MM.1S (cell line): ENCODE measurements around the gene CDK17.
"Not testable (repeated sequence)": the region's sequence is repeated elsewhere in the genome, so short reads cannot be mapped to it uniquely, and the experiment has no call there.

Experiments used
- DNase-seq: peaks from one replicate; pipeline ENCODE4 v3.0.0-alpha.2; 2015
- H2AFZ ChIP-seq: fragments of 300-600 bp; sonication (generic); 2 replicates; pipeline ENCODE4 v1.6.0; 2016; ENCODE audit warnings: antibody characterized with exemption, low read length
- H3F3A ChIP-seq: fragments of 300-600 bp; sonication (generic); 2 replicates; pipeline ENCODE4 v1.6.1; 2016; ENCODE audit warnings: mild to moderate bottlenecking, antibody characterized with exemption, low read length, moderate library complexity, mixed read lengths; ENCODE audit not compliant: insufficient read depth
- H3K27ac ChIP-seq: fragments of 300-600 bp; sonication (generic); 2 replicates; pipeline ENCODE4 v1.5.1; 2016; ENCODE audit warnings: mild to moderate bottlenecking, low read length
- H3K27me3 ChIP-seq: fragments of 300-600 bp; sonication (generic); replicated peaks from 2 replicates; pipeline ENCODE4 v1.6.0; 2016; ENCODE audit warnings: low read length; ENCODE audit not compliant: insufficient read depth
- H3K36me3 ChIP-seq: fragments of 300-600 bp; sonication (generic); replicated peaks from 2 replicates; pipeline ENCODE4 v1.6.1; 2016; ENCODE audit warnings: mild to moderate bottlenecking, low read length, mixed read lengths; ENCODE audit not compliant: insufficient read depth
- H3K4me1 ChIP-seq: fragments of 300-600 bp; sonication (generic); 2 replicates; pipeline ENCODE4 v1.6.1; 2016; ENCODE audit warnings: low read length, mixed read lengths
- H3K4me2 ChIP-seq: fragments of 300-600 bp; sonication (generic); 2 replicates; pipeline ENCODE4 v1.6.0; 2016; ENCODE audit warnings: low read depth, low read length
- H3K4me3 ChIP-seq: fragments of 300-600 bp; sonication (generic); 2 replicates; pipeline ENCODE4 v1.5.1; 2016; ENCODE audit warnings: low read length, mixed read lengths
- H3K79me2 ChIP-seq: fragments of 300-600 bp; sonication (generic); 2 replicates; pipeline ENCODE4 v1.6.1; 2016; ENCODE audit warnings: mixed run types, low read length, mixed read lengths
- H3K9ac ChIP-seq: fragments of 300-600 bp; sonication (generic); 2 replicates; pipeline ENCODE4 v1.6.1; 2016; ENCODE audit warnings: low read length, mixed read lengths
- H3K9me2 ChIP-seq: fragments of 300-600 bp; sonication (generic); replicated peaks from 2 replicates; pipeline ENCODE4 v1.6.1; 2016; ENCODE audit warnings: mild to moderate bottlenecking, low read length, mixed read lengths; ENCODE audit not compliant: insufficient read depth
- H3K9me3 ChIP-seq: fragments of 300-600 bp; sonication (generic); replicated peaks from 2 replicates; pipeline ENCODE4 v1.6.1; 2016; ENCODE audit warnings: mild to moderate bottlenecking, low read length, mixed read lengths; ENCODE audit not compliant: insufficient read depth
- H4K20me1 ChIP-seq: fragments of 300-600 bp; sonication (generic); 2 replicates; pipeline ENCODE4 v1.6.1; 2016; ENCODE audit warnings: mild to moderate bottlenecking, low read length, moderate library complexity, mixed read lengths; ENCODE audit not compliant: insufficient read depth
- EZH2 ChIP-seq: fragments of 300-600 bp; sonication (generic); optimal IDR thresholded peaks from 2 replicates; pipeline ENCODE3; 2017; ENCODE audit warnings: low read depth, mild to moderate bottlenecking, antibody characterized with exemption, low read length, mixed read lengths
- EZH2phosphoT487 ChIP-seq: fragments of 300-600 bp; sonication (generic); IDR thresholded peaks from 2 replicates; pipeline ENCODE4 v1.6.1; 2018; ENCODE audit warnings: antibody characterized with exemption, low read length
- TF ChIP-seq, protein P1 (sequence below): fragments of 300-600 bp; sonication (generic); IDR thresholded peaks from 2 replicates; pipeline ENCODE4 v1.5.1; 2016; ENCODE audit warnings: antibody characterized with exemption, low read length, mixed read lengths

The CDK17 gene

DNA sequence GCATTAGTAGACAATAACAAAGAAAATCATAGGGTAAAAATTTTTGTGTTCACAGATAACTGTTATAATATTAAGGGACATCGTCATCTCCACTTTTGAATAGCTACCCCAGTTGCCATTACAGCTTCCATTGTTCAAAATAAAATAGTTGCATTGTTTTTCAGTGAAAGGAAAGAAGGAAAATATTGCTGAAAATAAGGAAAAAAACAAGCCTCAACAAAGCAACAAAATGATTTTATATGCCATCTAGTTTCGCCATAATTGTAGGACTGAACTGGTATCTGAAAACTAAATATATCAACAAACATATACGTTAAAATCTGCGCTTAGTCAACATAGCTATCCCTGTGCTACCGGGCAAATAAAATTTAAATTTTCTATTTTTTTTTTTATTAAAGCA, 3.3 kb downstream of the CDK17 start:
- H3K27me3 ChIP-seq, result no peaks in the 10 kb centered on the region
- no peaks in the 10 kb centered on the region for H3K9me2 ChIP-seq
- TF ChIP-seq EZH2phosphoT487 (no peak), EZH2 (no peak)
- TF ChIP-seq, protein P1, sequence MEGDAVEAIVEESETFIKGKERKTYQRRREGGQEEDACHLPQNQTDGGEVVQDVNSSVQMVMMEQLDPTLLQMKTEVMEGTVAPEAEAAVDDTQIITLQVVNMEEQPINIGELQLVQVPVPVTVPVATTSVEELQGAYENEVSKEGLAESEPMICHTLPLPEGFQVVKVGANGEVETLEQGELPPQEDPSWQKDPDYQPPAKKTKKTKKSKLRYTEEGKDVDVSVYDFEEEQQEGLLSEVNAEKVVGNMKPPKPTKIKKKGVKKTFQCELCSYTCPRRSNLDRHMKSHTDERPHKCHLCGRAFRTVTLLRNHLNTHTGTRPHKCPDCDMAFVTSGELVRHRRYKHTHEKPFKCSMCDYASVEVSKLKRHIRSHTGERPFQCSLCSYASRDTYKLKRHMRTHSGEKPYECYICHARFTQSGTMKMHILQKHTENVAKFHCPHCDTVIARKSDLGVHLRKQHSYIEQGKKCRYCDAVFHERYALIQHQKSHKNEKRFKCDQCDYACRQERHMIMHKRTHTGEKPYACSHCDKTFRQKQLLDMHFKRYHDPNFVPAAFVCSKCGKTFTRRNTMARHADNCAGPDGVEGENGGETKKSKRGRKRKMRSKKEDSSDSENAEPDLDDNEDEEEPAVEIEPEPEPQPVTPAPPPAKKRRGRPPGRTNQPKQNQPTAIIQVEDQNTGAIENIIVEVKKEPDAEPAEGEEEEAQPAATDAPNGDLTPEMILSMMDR, result no peak
- H3K36me3 ChIP-seq, result no peaks in the 10 kb centered on the region
- H4K20me1 ChIP-seq, result no peaks in the 10 kb centered on the region
- no peaks in the 10 kb centered on the region for H3K9me3 ChIP-seq
- no peak overlapping the region for H3K4me2 ChIP-seq
- H3K4me1 ChIP-seq, result peaks cover 12% of the 10 kb centered on the region; the same call in 1 of the 2 replicates
- no peak for DNase-seq
- H3K4me3 ChIP-seq, result no peak overlapping the region
- peaks cover 73% of the 10 kb centered on the region for H3K79me2 ChIP-seq
- no peak overlapping the region for H3K9ac ChIP-seq
- H2AFZ ChIP-seq, result no peak overlapping the region
- H3K27ac ChIP-seq, result no peak overlapping the region
- H3F3A ChIP-seq, result peaks cover 26% of the 10 kb centered on the region

DNA sequence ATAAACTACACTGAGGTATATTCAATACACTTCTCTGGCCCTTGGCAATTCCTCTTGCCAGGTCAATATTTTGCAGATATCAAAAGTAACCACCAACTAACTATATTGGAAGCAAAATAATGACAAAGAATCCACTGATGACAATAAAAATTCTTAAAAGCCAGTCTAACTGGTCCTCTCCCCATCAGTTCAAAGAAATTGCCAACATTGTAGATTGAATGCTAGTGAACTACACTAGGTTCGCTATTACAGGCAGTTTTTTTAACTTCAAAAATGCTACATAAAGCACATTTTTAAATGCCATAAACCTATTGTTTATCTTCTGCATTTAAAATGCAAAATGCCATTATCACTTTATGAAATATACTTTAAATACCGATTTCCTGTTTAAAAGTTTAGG, 4.0 kb downstream of the CDK17 start:
- H3F3A ChIP-seq, result peaks cover 26% of the 10 kb centered on the region
- H3K4me2 ChIP-seq, result no peak overlapping the region
- H3K27ac ChIP-seq, result no peak overlapping the region
- H3K4me1 ChIP-seq, result peaks cover 7% of the 10 kb centered on the region; the same call in 1 of the 2 replicates
- H3K36me3 ChIP-seq, result no peaks in the 10 kb centered on the region
- no peaks in the 10 kb centered on the region for H3K9me2 ChIP-seq
- TF ChIP-seq, protein P1, result no peak
- TF ChIP-seq EZH2phosphoT487, result no peak
- TF ChIP-seq EZH2, result no peak
- H3K27me3 ChIP-seq, result no peaks in the 10 kb centered on the region
- H4K20me1 ChIP-seq, result no peaks in the 10 kb centered on the region
- H3K9me3 ChIP-seq, result no peaks in the 10 kb centered on the region
- no peak overlapping the region for H3K9ac ChIP-seq
- peaks cover 80% of the 10 kb centered on the region for H3K79me2 ChIP-seq
- no peak for DNase-seq
- H2AFZ ChIP-seq, result no peak overlapping the region
- no peak overlapping the region for H3K4me3 ChIP-seq

DNA sequence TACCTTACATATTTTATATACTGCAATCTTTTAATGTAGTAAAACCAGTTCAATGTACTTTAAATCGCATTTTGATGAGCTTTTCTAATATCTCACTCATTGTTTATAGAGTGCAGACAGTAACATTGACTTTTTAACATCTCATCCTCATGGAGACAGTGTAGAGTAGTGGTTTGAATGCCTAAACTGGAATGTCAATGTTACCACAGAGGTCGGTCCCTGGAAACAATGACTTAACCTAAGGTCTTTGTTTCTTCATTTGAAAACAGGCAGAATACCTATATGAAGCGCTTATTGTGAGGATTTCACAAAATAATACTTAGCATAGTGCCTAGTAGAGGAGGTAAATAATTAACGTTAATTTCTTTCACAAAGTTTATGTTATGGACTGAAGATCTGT, 5.0 kb downstream of the CDK17 start:
- Histone ChIP-seq H3F3A (peaks cover 19% of the 10 kb centered on the region), H4K20me1 (no peaks in the 10 kb centered on the region), H3K9me3 (no peaks in the 10 kb centered on the region), H3K9me2 (no peaks in the 10 kb centered on the region), H3K27me3 (no peaks in the 10 kb centered on the region), H3K4me2 (no peak overlapping the region), H3K27ac (no peak overlapping the region), H3K4me1 (peaks cover 7% of the 10 kb centered on the region; the same call in 1 of the 2 replicates), H3K79me2 (peaks cover 90% of the 10 kb centered on the region), H3K36me3 (no peaks in the 10 kb centered on the region), H3K4me3 (no peak overlapping the region), H3K9ac (no peak overlapping the region), H2AFZ (no peak overlapping the region)
- TF ChIP-seq, protein P1, result no peak
- TF ChIP-seq EZH2, result no peak
- no peak for TF ChIP-seq EZH2phosphoT487
- DNase-seq, result no peak

DNA sequence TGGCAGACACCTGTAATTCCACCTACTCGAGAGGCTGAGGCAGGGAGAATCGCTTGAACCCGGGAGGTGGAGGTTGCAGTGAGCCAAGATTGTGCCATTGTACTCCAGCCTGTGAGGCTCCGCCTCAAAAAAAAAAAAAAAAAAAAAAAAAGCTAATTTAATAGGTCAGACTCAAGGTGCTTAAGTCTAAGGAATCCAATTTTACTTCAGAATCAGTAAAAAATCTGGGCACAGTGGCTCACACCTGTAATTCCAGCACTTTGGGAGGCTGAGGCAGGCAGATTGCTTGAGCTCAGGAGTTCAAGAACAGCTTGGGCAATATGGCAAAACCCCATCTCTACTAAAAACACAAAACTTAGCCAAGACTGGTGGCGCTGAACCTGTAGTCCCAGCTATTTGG, 7.0 kb downstream of the CDK17 start:
- H3K4me3 ChIP-seq, H4K20me1 ChIP-seq, DNase-seq, H3K9me2 ChIP-seq, H3F3A ChIP-seq, H3K9ac ChIP-seq, H2AFZ ChIP-seq, H3K27me3 ChIP-seq, H3K4me1 ChIP-seq, H3K27ac ChIP-seq, H3K4me2 ChIP-seq, H3K36me3 ChIP-seq, H3K9me3 ChIP-seq: not testable (repeated sequence)
- peaks cover 97% of the 10 kb centered on the region for H3K79me2 ChIP-seq
